ENCODE measurements around the gene GRM7.

GRM7 gene

GRCh38 chr3:7487763-7488162, 626.8 kb downstream of the GRM7 start:
- in situ Hi-C loops (cut with MboI; ENCODE audit: low sequenced_read_pairs, unreplicated experiment) = no loop called here
- DNase-seq (ENCODE audit: low spot score) = no peak
- no peak for TF ChIP-seq CTCF (IDR thresholded peaks at IDR 0.05; ENCODE audit: borderline replicate concordance, control extremely low read depth, extremely low read depth, insufficient read depth, missing control alignments)

GRCh38 chr3:7489417-7489816, 628.5 kb downstream of the GRM7 start:
- TF ChIP-seq CTCF (IDR thresholded peaks at IDR 0.05; ENCODE audit: borderline replicate concordance, control extremely low read depth, extremely low read depth, insufficient read depth, missing control alignments) = no peak
- in situ Hi-C loops (cut with MboI; ENCODE audit: low sequenced_read_pairs, unreplicated experiment) = no loop called here
- DNase-seq (ENCODE audit: low spot score) = no peak

- TF ChIP-seq CTCF (IDR thresholded peaks at IDR 0.05; ENCODE audit: borderline replicate concordance, control extremely low read depth, extremely low read depth, insufficient read depth, missing control alignments) = no peak
- no peak for DNase-seq (ENCODE audit: low spot score)
- in situ Hi-C loops (cut with MboI; ENCODE audit: low sequenced_read_pairs, unreplicated experiment) = no loop called here
Measured at GRCh38 chr3:7498715-7499114, 637.8 kb downstream of the GRM7 start.

- in situ Hi-C loops (cut with MboI; ENCODE audit: low sequenced_read_pairs, unreplicated experiment) = no loop called here
- no peak for TF ChIP-seq CTCF (IDR thresholded peaks at IDR 0.05; ENCODE audit: borderline replicate concordance, control extremely low read depth, extremely low read depth, insufficient read depth, missing control alignments)
- DNase-seq (ENCODE audit: low spot score) = no peak
Measured at GRCh38 chr3:7503431-7503830, 642.5 kb downstream of the GRM7 start.

GRCh38 chr3:7504886-7505775, 644.2 kb downstream of the GRM7 start:
- TF ChIP-seq CTCF (IDR thresholded peaks at IDR 0.05; ENCODE audit: borderline replicate concordance, control extremely low read depth, extremely low read depth, insufficient read depth, missing control alignments) = no peak
- no peak for DNase-seq (ENCODE audit: low spot score)
- in situ Hi-C loops (cut with MboI; ENCODE audit: low sequenced_read_pairs, unreplicated experiment) = no loop called here

GRCh38 chr3:7506606-7507180, 645.8 kb downstream of the GRM7 start:
- in situ Hi-C loops (cut with MboI; ENCODE audit: low sequenced_read_pairs, unreplicated experiment) = no loop called here
- no peak for TF ChIP-seq CTCF (IDR thresholded peaks at IDR 0.05; ENCODE audit: borderline replicate concordance, control extremely low read depth, extremely low read depth, insufficient read depth, missing control alignments)
- no peak for DNase-seq (ENCODE audit: low spot score)
